SK-N-SH (cell line): ENCODE data around the gene PLIN4. TPM values are rescaled to one million over a fixed set of nuclear protein-coding genes. Genes with fewer than 3 reads are reported as not detected.

Source experiments
- CTCF ChIA-PET: fragments of 300-600, 350-600 bp; formaldehyde crosslinking; extraction: SDS; loops from one replicate; lab custom pipeline; 2021; lab: Yijun Ruan, JAX
- POLR2A ChIA-PET: fragments of 350-600 bp; sonication (Branson Sonifier 250); formaldehyde crosslinking; extraction: SDS; loops from one replicate; lab custom pipeline; 2020; ENCODE audit warnings: antibody characterized with exemption, inconsistent platforms; lab: Yijun Ruan, JAX
- DNase-seq: peaks from one replicate; pipeline ENCODE4 v3.0.0; 2012
- H2AFZ ChIP-seq: fragments of 200-600 bp; sonication (generic); 2 replicates; pipeline ENCODE4 v1.8.1; 2016; ENCODE audit warnings: antibody characterized with exemption, mild to moderate bottlenecking, low read depth
- H3F3A ChIP-seq: fragments of 200-600 bp; sonication (generic); replicated peaks from 2 replicates; pipeline ENCODE3; 2016; ENCODE audit warnings: antibody characterized with exemption, mild to moderate bottlenecking; ENCODE audit not compliant: insufficient read depth
- H3K27ac ChIP-seq, 2 experiments: fragments of 200-500 bp in 1 of 2; fragments of 200-600 bp in 1 of 2; sonication (Bioruptor generic) in 1 of 2; sonication (generic), shearing (Covaris generic) in 1 of 2; 2 replicates each; pipeline versions ENCODE4 v1.5.1 to v1.6.1; 2014 to 2016; ENCODE audit warnings: low read depth in 2 of 2, inconsistent platforms in 1 of 2, low read length in 1 of 2, mild to moderate bottlenecking in 1 of 2, mixed read lengths in 1 of 2
- H3K27me3 ChIP-seq: fragments of 200-600 bp; sonication (generic), shearing (Covaris generic); 2 replicates; pipeline ENCODE4 v1.6.1; 2016; ENCODE audit warnings: mixed run types; ENCODE audit not compliant: insufficient read depth
- H3K36me3 ChIP-seq, 2 experiments: fragments of 200-500 bp in 1 of 2; fragments of 200-600 bp in 1 of 2; sonication (Bioruptor generic) in 1 of 2; sonication (generic) in 1 of 2; replicated peaks in 1 of 2; 2 replicates each; pipeline versions ENCODE3 to v1.5.1; 2014 to 2016; ENCODE audit warnings: low read length in 1 of 2, mild to moderate bottlenecking in 1 of 2; ENCODE audit not compliant: insufficient read depth in 2 of 2, control insufficient read depth in 1 of 2
- H3K4me1 ChIP-seq, 2 experiments: fragments of 200-500 bp in 1 of 2; fragments of 200-600 bp in 1 of 2; sonication (Bioruptor generic) in 1 of 2; sonication (generic), shearing (Covaris generic) in 1 of 2; 2 replicates each; pipeline versions ENCODE4 v1.5.1 to v1.6.1; 2014 to 2016; ENCODE audit warnings: low read depth in 1 of 2, low read length in 1 of 2, mixed run types in 1 of 2; ENCODE audit not compliant: insufficient read depth in 2 of 2, control insufficient read depth in 1 of 2
- H3K4me2 ChIP-seq: fragments of 200-600 bp; sonication (generic), shearing (Covaris generic); 2 replicates; pipeline ENCODE4 v1.6.1; 2017; ENCODE audit warnings: mixed run types
- H3K4me3 ChIP-seq, 2 experiments: fragments of 200-500 bp in 1 of 2; fragments of 200-600 bp in 1 of 2; sonication (Bioruptor generic) in 1 of 2; sonication (generic), shearing (Covaris generic) in 1 of 2; 2 replicates each; pipeline versions ENCODE4 v1.5.1 to v1.8.1; 2014 to 2016; ENCODE audit warnings: low read depth in 2 of 2, inconsistent platforms in 1 of 2, low read length in 1 of 2, mild to moderate bottlenecking in 1 of 2, mixed read lengths in 1 of 2, moderate library complexity in 1 of 2
- H3K79me2 ChIP-seq: fragments of 200-600 bp; sonication (generic); 2 replicates; pipeline ENCODE4 v1.8.1; 2017; ENCODE audit warnings: mild to moderate bottlenecking; ENCODE audit not compliant: insufficient read depth
- H3K9ac ChIP-seq: fragments of 200-600 bp; sonication (generic); 2 replicates; pipeline ENCODE4 v1.6.1; 2017; ENCODE audit warnings: mixed run types
- H3K9me2 ChIP-seq: fragments of 200-600 bp; sonication (generic); 2 replicates; pipeline ENCODE4 v1.6.1; 2017; ENCODE audit warnings: mixed run types
- H3K9me3 ChIP-seq: fragments of 200-600 bp; sonication (generic); 2 replicates; pipeline ENCODE4 v1.6.1; 2017; ENCODE audit warnings: mixed run types, mild to moderate bottlenecking, moderate library complexity
- H4K20me1 ChIP-seq: fragments of 200-600 bp; sonication (generic); 2 replicates; pipeline ENCODE4 v1.6.1; 2017; ENCODE audit warnings: mild to moderate bottlenecking, mixed run types; ENCODE audit not compliant: insufficient read depth
- ELF1 ChIP-seq: IDR thresholded peaks from 2 replicates; pipeline ENCODE4 v1.4.0; 2012
- EZH2phosphoT487 ChIP-seq: fragments of 200-600 bp; sonication (generic); IDR thresholded peaks from 2 replicates; pipeline ENCODE4 v1.6.1; 2017; ENCODE audit warnings: low read depth, mixed run types, mild to moderate bottlenecking, antibody characterized with exemption, moderate library complexity, borderline replicate concordance
- FOSL2 ChIP-seq: IDR thresholded peaks from 2 replicates; pipeline ENCODE4 v1.4.0; 2012; ENCODE audit warnings: low read depth, mild to moderate bottlenecking, moderate library complexity, borderline replicate concordance
- FOXM1 ChIP-seq: IDR thresholded peaks from 2 replicates; pipeline ENCODE4 v1.4.0; 2012; ENCODE audit warnings: low read depth, mild to moderate bottlenecking
- GABPA ChIP-seq: IDR thresholded peaks from 2 replicates; pipeline ENCODE4 v1.4.0; 2012; ENCODE audit warnings: low read depth, mild to moderate bottlenecking
- JUND ChIP-seq: IDR thresholded peaks from 2 replicates; pipeline ENCODE4 v1.4.0; 2012
- MXI1 ChIP-seq: IDR thresholded peaks from 2 replicates; pipeline ENCODE4 v1.6.1; 2012; ENCODE audit warnings: mild to moderate bottlenecking, low read depth, low read length, improper control_type of control experiment
- NFIC ChIP-seq: IDR thresholded peaks from 2 replicates; pipeline ENCODE4 v1.4.0; 2012; ENCODE audit warnings: borderline replicate concordance
- NRF1 ChIP-seq: IDR thresholded peaks from 2 replicates; pipeline ENCODE4 v1.6.1; 2012; ENCODE audit warnings: low read depth, mild to moderate bottlenecking, low read length
- RAD21 ChIP-seq: IDR thresholded peaks from 2 replicates; pipeline ENCODE4 v1.6.1; 2012; ENCODE audit warnings: mild to moderate bottlenecking, low read length
- RCOR1 ChIP-seq: fragments of 150-350 bp; IDR thresholded peaks from 2 replicates; pipeline ENCODE4 v1.6.1; 2017; ENCODE audit warnings: antibody characterized with exemption, low read length
- REST ChIP-seq: IDR thresholded peaks from 2 replicates; pipeline ENCODE4 v1.6.1; 2012; ENCODE audit warnings: mild to moderate bottlenecking, low read depth, low read length, moderate library complexity
- RXRA ChIP-seq: IDR thresholded peaks from 2 replicates; pipeline ENCODE4 v1.4.0; 2012; ENCODE audit warnings: low read depth, mild to moderate bottlenecking, borderline replicate concordance
- SIN3A ChIP-seq: IDR thresholded peaks from 2 replicates; pipeline ENCODE4 v1.6.1; 2012; ENCODE audit warnings: low read depth, mild to moderate bottlenecking, low read length, moderate library complexity, borderline replicate concordance
- SMC3 ChIP-seq: IDR thresholded peaks from 2 replicates; pipeline ENCODE4 v1.6.1; 2012; ENCODE audit warnings: low read depth, low read length, improper control_type of control experiment
- TCF12 ChIP-seq: IDR thresholded peaks from 2 replicates; pipeline ENCODE4 v1.4.0; 2012
- USF2 ChIP-seq: fragments of 150-350 bp; IDR thresholded peaks from 2 replicates; pipeline ENCODE4 v1.6.1; 2017; ENCODE audit warnings: antibody characterized with exemption, low read length, low read depth, borderline replicate concordance
- WGBS: methylation state at CpG from one replicate; pipeline ENCODE4 v1.1.6; 2017; ENCODE audit warnings: low lambda C conversion rate; 5-methylcytosine and 5-hydroxymethylcytosine counted together
- polyA plus RNA-seq, 3 experiments: library from polyadenylated mRNA; depleted of rRNA; stranded (reverse); fragments of >200 nt; gene quantifications; 2 replicates each; pipeline ENCODE4 v1.2.3, GENCODE V29; 2012
- TF ChIP-seq, protein P1 (sequence below): IDR thresholded peaks from 2 replicates; pipeline ENCODE4; 2012
- TF ChIP-seq, protein P2 (sequence below): fragments of 150-350 bp; IDR thresholded peaks from 2 replicates; pipeline ENCODE4 v1.6.1; 2016; ENCODE audit warnings: mild to moderate bottlenecking, low read depth, low read length

The PLIN4 gene
- polyA plus RNA-seq, 1 of the 3 experiments (the other 2 are of a cell fraction): 0.07 TPM

GRCh38 chr19:4507804-4508203 is 10.5 kb downstream of the PLIN4 start:
- Histone ChIP-seq H3F3A (no peaks in the 10 kb centered on the region), H4K20me1 (no peaks in the 10 kb centered on the region), H2AFZ (no peak overlapping the region), H3K27ac (no peak overlapping the region), H3K4me1 (0 out of 4 replicates have a peak, but pooled peaks cover 0 to 7% of the 10 kb centered on the region in 2 experiments), H3K9ac (no peak overlapping the region), H3K27me3 (no peaks in the 10 kb centered on the region), H3K9me2 (no peaks in the 10 kb centered on the region), H3K4me2 (no peak overlapping the region), H3K9me3 (no peaks in the 10 kb centered on the region), H3K4me3 (no peak overlapping the region), H3K36me3 (peaks cover 0 to 14% of the 10 kb centered on the region in 2 experiments), H3K79me2 (no peaks in the 10 kb centered on the region)
- ChIA-PET POLR2A (interaction anchor here (0.8 kb wide), 1 partner anchor 10 kb away, joined by 3 read pairs; the partner anchor contains the start of gene PLIN4), CTCF (interaction anchor here (1.6 to 3.2 kb wide), 3 partner anchors 15 to 17 kb away, joined by 5 to 20 read pairs (median 17); no protein-coding TSS in a partner anchor)
- TF ChIP-seq EZH2phosphoT487: no peak
- no peak for TF ChIP-seq USF2
- no peak for TF ChIP-seq RXRA
- TF ChIP-seq NFIC: no peak
- no peak for TF ChIP-seq SIN3A
- TF ChIP-seq REST: no peak
- TF ChIP-seq, protein P1, sequence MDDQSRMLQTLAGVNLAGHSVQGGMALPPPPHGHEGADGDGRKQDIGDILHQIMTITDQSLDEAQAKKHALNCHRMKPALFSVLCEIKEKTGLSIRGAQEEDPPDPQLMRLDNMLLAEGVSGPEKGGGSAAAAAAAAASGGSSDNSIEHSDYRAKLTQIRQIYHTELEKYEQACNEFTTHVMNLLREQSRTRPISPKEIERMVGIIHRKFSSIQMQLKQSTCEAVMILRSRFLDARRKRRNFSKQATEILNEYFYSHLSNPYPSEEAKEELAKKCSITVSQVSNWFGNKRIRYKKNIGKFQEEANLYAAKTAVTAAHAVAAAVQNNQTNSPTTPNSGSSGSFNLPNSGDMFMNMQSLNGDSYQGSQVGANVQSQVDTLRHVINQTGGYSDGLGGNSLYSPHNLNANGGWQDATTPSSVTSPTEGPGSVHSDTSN: no peak
- no peak for DNase-seq
- WGBS: 95% methylated on average over 16 of the region's 17 CpGs

GRCh38 chr19:4507150-4507452 is 11.2 kb downstream of the PLIN4 start:
- no peak for DNase-seq
- ChIA-PET CTCF (interaction anchor here (1.6 to 3.2 kb wide), 2 partner anchors 16 to 18 kb away, joined by 5 to 20 read pairs; no protein-coding TSS in a partner anchor), POLR2A (no interaction called here)
- Histone ChIP-seq H3K4me3 (no peak overlapping the region), H3K9me2 (no peaks in the 10 kb centered on the region), H3K27ac (peak overlapping the region in 1 of 2 experiments; percentile 43; a peak in 1 of 4 replicates), H3K79me2 (no peaks in the 10 kb centered on the region), H3F3A (no peaks in the 10 kb centered on the region), H3K27me3 (no peaks in the 10 kb centered on the region), H3K4me2 (no peak overlapping the region), H4K20me1 (no peaks in the 10 kb centered on the region), H3K9me3 (no peaks in the 10 kb centered on the region), H3K9ac (no peak overlapping the region), H3K4me1 (0 out of 4 replicates have a peak, but pooled peaks cover 0 to 7% of the 10 kb centered on the region in 2 experiments), H2AFZ (no peak overlapping the region), H3K36me3 (peaks cover 0 to 21% of the 10 kb centered on the region in 2 experiments)
- 96% methylated on average over 11 of the region's 12 CpGs for WGBS
- TF ChIP-seq USF2 (no peak), SMC3 (no peak), GABPA (no peak), EZH2phosphoT487 (no peak), TCF12 (no peak), RCOR1 (no peak), NRF1 (no peak), FOXM1 (no peak), MXI1 (no peak), RAD21 (no peak), SIN3A (no peak), ELF1 (no peak), JUND (no peak), FOSL2 (no peak)
- TF ChIP-seq, protein P1: no peak
- TF ChIP-seq, protein P2, sequence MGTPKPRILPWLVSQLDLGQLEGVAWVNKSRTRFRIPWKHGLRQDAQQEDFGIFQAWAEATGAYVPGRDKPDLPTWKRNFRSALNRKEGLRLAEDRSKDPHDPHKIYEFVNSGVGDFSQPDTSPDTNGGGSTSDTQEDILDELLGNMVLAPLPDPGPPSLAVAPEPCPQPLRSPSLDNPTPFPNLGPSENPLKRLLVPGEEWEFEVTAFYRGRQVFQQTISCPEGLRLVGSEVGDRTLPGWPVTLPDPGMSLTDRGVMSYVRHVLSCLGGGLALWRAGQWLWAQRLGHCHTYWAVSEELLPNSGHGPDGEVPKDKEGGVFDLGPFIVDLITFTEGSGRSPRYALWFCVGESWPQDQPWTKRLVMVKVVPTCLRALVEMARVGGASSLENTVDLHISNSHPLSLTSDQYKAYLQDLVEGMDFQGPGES: no peak
